Measurements from ENCODE around the gene CAMKV.
"Not testable (repeated sequence)": the region's sequence is repeated elsewhere in the genome, so short reads cannot be mapped to it uniquely, and the experiment has no call there.

CAMKV gene

DNA sequence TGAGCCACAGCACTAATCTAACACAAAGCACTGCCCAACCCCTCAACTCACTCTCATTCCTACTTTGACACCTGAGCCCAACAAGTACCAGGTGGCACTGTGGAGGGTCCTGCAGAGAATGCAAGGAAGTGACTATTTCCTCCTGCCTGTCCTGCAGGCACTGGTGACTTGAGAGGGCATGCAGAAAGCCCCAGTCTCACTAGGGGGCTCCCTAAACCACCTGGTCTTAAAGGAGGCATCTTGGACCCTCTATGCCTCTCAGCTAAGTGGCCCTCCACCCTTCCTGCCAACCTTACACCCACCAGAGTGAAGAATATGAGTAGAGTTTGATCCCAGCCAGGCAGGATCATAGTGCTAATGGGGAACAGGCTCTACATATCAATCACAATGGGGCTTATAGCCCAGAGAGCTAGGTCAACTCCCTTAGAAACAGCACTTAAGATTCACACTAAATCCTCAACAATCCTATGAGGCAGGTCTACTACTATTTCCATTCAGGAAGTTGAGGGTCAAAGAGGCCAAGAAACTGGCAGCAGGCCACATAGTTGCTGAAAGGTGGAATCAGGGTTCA, 28.5 kb downstream of the CAMKV start:
- no peaks in the 10 kb centered on the region for H3K36me3 ChIP-seq (replicated peaks)
- in situ Hi-C loops (cut with HindIII; ENCODE audit: low pct_ligation_motif_present, low sequenced_read_pairs): no loop called here

DNA sequence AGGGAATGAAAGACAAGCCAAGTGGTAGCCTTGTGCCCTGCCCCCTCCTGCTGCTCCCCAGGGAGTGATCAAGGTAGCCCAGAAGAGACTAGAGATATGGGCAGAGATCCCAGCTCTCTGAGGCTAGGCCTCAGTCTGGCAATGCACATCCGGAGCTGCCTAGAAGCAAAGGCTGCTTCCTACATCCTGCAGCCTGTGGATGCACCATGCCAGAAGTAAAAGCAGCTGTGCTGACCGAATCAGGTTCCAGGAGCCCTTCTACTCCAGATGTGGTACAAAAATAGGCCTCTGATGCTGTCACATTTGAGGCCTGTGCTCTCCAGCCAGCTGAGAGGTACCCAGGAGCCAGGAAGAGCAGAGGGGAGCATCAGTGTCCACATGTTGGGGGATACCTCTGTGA, 29.3 kb downstream of the CAMKV start:
- DNase-seq: no peak
- H3K4me3 ChIP-seq (ENCODE audit: low read depth, low read length): no peak overlapping the region
- no peaks in the 10 kb centered on the region for H3K36me3 ChIP-seq (replicated peaks)
- in situ Hi-C loops (cut with HindIII; ENCODE audit: low pct_ligation_motif_present, low sequenced_read_pairs): no loop called here
- no peak for TF ChIP-seq CTCF (IDR thresholded peaks at IDR 0.05; ENCODE audit: low read depth, low read length, missing control alignments)
- no peak overlapping the region for H3K27ac ChIP-seq
- no peaks in the 10 kb centered on the region for H3K27me3 ChIP-seq (replicated peaks)

More for the DNA sequence above, 28.5 kb downstream of the CAMKV start:
- H3K27ac ChIP-seq: no peak overlapping the region
- no peak for DNase-seq
- peak; percentile 65 for TF ChIP-seq CTCF (IDR thresholded peaks at IDR 0.05; ENCODE audit: low read depth, low read length, missing control alignments)
- no peaks in the 10 kb centered on the region for H3K27me3 ChIP-seq (replicated peaks)
- H3K4me3 ChIP-seq (ENCODE audit: low read depth, low read length): no peak overlapping the region

DNA sequence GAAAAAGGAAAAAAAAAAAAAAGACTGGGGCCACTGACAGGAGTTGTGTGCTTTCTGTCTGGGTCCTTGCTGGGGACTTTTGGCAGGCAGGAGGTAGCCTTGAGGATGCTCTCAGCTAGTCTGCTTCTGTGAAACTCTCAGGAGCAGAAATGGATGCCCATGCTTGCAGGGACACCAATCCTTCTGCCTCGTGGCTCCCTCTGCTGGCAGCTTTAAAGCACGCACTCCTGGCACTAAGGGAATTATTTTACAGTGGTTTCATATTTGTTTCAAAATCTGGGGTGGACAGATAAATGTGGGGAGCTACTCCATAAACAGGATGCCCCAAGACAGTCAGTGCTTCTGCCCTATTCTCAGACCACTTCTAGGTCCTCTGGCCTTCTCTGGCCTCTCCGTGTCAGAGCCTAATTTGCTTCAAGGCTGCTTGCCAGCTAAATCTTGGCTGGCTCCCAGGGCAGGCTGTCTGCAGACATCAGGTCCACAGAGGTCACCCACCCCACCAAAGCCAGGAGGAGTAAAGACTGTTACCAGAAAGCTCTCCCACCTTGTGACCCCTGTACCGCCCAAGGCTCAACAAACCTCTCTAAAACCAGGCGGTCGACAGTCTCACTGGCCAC, 30.4 kb downstream of the CAMKV start:
- H3K27me3 ChIP-seq (replicated peaks): no peaks in the 10 kb centered on the region
- H3K36me3 ChIP-seq (replicated peaks): no peaks in the 10 kb centered on the region
- DNase-seq: peak; percentile 66
- peak; percentile 91 for TF ChIP-seq CTCF (IDR thresholded peaks at IDR 0.05; ENCODE audit: low read depth, low read length, missing control alignments)
- H3K27ac ChIP-seq: no peak overlapping the region
- H3K4me3 ChIP-seq (ENCODE audit: low read depth, low read length): no peak overlapping the region
- in situ Hi-C loops (cut with HindIII; ENCODE audit: low pct_ligation_motif_present, low sequenced_read_pairs): no loop called here

DNA sequence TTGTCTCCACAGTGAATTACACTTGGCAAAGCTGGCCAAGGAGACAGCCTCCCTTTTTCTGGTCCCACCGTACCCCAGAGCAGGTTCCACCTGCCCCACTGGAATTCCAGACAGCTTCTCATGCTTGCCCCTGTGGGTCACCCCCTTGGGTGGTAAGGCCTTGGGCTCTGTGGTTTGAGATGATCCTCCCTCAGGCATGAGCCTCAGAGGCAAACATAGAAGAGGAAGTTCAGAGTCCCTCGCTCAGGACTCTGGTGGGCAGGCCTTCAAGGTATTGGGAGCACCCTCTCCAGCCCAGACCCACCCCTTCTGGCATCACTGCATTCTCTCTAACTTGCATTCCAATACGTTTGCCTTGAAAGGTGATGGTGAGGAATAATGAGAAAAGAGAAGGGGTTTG, 38.4 kb downstream of the CAMKV start:
- TF ChIP-seq CTCF (IDR thresholded peaks at IDR 0.05; ENCODE audit: low read depth, low read length, missing control alignments): no peak
- in situ Hi-C loops (cut with HindIII; ENCODE audit: low pct_ligation_motif_present, low sequenced_read_pairs): no loop called here
- no peak overlapping the region for H3K27ac ChIP-seq
- no peaks in the 10 kb centered on the region for H3K27me3 ChIP-seq (replicated peaks)
- no peaks in the 10 kb centered on the region for H3K36me3 ChIP-seq (replicated peaks)
- DNase-seq: no peak
- no peak overlapping the region for H3K4me3 ChIP-seq (ENCODE audit: low read depth, low read length)

DNA sequence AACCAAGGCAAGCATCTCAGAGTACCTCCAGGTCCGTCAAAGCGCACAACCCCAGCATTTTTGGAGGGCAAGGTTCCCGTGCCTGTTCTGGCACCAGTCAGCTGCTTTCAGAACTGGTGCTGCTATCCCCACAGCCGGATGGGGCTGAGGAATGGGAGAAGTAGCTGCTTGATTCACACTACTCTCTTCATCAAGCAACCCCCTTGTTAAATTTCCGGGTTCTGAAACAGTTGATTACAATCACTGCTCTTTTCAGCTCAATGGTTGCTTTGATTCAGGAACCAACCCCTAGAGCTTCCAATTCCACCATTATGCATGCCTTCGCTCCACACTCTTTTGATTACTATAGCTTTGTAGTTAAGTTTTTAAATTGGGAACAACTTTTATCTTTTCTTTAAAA, 43.7 kb downstream of the CAMKV start:
- no peak for DNase-seq
- Histone ChIP-seq H3K36me3 (replicated peaks) (no peaks in the 10 kb centered on the region), H3K4me3 (ENCODE audit: low read depth, low read length) (no peak overlapping the region), H3K27me3 (replicated peaks) (no peaks in the 10 kb centered on the region), H3K27ac (no peak overlapping the region)
- in situ Hi-C loops (cut with HindIII; ENCODE audit: low pct_ligation_motif_present, low sequenced_read_pairs): no loop called here
- no peak for TF ChIP-seq CTCF (IDR thresholded peaks at IDR 0.05; ENCODE audit: low read depth, low read length, missing control alignments)

GRCh38 chr3:49823131-49823530, 46.6 kb downstream of the CAMKV start:
- in situ Hi-C loops (cut with HindIII; ENCODE audit: low pct_ligation_motif_present, low sequenced_read_pairs); H3K27ac ChIP-seq; DNase-seq; H3K27me3 ChIP-seq (replicated peaks); H3K4me3 ChIP-seq (ENCODE audit: low read depth, low read length); H3K36me3 ChIP-seq (replicated peaks): not testable (repeated sequence)
